DLD1 (cell line): Measurements from ENCODE around the gene GNB1.
"Not testable (repeated sequence)": the region's sequence is repeated elsewhere in the genome, so short reads cannot be mapped to it uniquely, and the experiment has no call there.

Experiments
- in situ Hi-C: cut with HindIII; loops from 2 replicates; pipeline ENCODE4 v1.10.0; 2017; ENCODE audit warnings: low sequenced_read_pairs

GNB1 gene

DNA sequence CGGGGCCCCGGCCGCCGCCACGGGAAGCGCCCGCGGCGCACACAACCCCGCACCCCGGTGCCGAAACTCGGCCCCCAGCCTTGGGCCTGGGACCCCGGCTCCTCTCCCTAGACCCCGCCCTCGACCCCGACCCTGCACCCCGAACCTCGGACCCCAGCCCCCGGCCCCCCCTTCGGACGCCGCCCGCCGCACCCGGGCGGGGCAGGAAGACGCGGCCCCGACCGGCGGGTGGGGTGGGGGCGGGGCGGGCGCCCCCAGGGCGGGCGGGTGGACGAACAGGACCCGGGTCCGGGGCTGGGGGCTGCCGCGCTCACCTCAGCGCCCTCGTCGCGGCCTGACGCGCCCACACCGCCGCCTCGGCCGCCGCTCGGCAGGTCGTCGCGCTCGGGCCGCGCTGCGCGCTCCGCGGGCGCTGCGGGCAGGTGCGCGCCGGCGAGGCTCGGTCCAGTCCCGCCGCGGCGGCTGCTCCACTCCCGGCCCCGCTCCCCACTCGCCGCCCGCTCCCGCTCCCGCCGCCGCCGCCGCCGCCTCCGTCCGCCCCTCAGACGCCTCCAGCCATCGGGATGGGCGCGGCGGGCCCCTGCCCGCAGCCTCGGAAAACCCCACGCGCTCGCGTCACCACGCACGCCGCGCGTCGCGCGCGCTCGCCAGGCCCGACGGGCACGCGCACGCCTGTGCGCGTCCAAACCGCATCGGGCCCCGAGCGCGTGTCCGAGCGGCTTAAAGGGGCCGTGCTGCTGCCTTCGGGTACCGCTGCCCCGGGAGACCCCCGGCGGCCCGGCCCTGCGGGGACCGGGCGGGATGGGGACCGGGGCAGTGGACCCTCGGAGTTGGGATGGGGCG lies at the start of gene GNB1:
Gene GNB1, minus strand, starts transcription at position 582 of the 843 bp plus-strand sequence. CDS start 65,634 bp downstream, outside the sequence.
- in situ Hi-C loops = no loop called here

DNA sequence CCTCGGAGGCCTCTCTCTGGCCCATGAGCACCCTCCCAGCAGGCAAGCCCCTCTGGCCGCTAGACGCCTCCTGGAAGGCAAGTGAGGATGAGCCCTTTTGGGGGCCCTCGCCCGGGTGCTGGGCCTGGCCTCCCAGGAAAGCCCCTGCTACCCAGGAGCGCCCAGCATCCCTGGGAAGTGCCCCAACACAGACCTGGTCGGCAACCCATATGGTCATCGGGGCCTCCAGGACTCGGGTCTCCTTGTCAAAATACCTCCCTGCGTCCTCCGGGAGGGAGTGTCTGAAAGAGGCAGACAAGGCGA lies 49.2 kb upstream of the GNB1 start:
- in situ Hi-C loops = no loop called here

DNA sequence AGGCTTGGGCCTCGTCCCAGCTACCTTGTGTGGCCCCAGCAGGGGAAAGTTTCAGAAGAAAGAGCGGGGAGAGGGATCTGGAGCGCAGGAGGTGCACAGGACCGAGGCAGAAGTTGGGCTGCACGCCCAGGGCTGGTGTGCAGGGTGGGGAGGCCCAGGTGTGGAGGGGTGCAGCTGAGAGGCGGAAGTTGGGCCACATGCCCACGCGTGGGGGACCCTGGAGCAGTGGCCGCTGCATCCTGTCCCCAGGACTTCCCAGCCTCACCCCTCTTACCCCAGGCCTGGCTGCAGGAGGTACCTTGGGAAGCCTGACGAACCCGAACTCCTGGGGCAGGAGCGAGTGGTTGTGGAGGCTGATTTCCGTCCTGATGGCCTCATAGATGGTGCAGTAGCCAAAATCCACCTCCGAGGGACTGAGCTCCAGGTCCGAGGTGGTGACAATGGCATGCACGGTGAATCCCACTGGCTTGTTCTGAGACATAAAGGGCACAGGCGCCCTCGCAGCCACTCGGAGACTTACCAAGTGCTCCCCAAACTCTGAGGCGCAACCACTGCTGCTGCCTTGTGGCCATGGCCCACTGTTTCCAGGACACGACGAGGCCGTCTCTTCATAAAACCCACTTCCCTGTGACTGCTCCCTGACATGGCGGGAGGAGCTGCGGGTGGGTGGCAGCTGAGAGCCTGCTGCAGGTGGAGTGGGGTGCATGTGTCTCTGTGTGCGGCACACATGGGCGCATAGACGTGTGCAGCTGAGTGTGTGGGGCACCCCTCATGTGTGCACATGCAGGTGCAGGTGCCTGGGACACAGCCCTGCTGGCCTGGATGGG lies 48.6 kb upstream of the GNB1 start:
- in situ Hi-C loops = no loop called here

DNA sequence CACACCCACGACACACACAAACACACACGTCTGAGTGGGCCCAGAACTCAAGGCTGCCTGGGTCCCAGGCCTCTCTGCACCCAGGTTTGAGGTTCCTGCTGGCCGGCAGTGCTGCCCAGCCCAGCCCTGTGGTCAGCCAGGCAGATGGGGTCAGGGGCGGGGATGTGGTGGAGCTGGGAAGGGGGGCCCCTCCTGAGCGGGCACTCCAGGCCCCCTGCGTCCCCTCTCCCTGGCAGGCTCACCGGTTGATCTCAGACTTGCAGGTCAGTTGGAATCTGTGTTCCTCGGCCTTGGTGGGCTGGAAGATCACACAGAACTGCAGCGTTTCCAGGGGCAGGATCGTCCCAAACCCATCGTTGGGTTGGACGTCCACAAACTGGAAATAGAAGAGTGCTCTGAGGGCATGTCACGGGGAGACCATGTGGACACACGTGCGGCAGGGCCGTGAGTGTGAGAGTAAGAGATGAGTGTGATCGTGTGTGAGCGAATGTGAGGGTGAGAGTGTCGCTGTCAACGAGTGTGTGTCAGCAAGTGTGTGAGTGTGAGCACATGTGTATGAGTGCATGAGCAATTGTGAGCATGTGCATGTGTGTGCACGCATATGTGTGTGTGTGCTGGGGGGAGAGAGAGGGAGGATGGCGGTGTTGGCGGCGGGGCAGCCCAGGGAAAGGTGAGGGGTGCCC lies 47.9 kb upstream of the GNB1 start:
- in situ Hi-C loops = no loop called here

DNA sequence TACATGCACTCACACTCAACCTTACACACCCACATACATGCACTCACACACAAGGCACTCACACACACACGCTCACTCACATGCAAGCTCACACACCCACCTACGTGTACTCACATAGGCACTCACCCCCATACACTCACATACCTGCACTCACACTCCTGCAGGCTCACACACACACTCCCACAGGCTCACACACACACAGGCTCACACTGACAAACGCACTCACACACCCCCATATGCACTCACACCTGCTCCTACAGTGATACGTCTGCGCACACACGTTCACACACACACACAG lies 47.3 kb upstream of the GNB1 start:
- in situ Hi-C loops = no loop called here

DNA sequence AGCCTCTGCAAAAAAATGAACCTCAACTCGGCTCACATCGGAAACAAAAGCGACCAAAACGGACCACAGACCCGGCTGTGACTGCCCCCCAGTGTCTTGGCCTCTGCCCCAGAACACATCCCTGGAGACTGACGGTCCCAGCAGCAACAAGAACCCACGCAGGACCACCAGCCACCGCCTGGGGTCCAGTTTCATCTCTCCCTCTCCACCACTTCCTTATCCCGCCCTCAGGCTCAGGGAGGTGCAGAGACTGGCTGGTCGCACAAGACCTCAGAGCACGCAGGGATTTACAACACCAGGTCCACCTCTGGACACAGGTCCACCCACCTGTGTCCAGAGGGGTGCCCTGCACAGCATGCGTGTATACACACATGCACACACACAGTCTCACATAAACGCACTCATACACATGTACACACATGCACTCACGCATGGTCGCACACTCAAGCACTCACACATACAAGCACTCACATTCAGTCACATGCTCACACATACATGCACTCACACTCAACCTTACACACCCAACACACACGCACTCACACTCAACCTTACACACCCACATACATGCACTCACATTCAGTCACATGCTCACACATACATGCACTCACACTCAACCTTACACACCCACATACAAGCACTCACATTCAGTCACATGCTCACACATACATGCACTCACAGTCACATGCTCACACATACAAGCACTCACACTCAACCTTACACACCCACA lies 46.8 kb upstream of the GNB1 start:
- in situ Hi-C loops = no loop called here

DNA sequence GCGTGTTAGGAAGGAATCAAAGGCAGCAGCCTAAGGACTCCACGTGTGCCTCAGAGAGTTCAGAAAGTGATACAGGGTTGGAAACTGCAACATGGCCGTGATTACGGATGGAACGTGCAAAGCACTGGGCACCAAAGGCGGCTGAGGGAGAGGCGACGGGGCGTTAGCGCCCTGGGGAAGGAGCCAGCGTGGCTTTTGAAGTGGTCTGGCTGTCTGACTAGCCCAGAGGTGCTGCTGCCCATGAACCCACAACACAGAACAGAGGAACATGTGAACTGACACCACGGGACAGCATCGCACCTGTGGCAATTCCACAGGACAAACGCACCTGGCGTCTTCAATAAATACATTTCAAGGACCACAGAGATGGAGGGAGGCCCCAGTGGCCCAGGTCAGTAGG lies 46.2 kb upstream of the GNB1 start:
- in situ Hi-C loops = no loop called here

DNA sequence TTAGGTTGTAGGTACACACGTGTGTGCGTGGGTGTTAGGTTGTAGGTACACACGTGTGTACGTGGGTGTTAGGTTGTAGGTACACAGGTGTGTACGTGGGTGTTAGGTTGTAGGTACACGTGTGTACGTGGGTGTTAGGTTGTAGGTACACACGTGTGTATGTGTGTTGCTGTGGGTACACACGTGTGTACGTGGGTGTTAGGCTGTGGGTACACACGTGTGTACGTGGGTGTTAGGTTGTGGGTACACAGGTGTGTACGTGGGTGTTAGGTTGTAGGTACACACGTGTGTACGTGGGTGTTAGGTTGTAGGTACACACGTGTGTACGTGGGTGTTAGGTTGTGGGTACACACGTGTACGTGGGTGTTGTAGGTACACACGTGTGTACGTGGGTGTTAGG lies 44.0 kb upstream of the GNB1 start:
- in situ Hi-C loops = not testable (repeated sequence)

DNA sequence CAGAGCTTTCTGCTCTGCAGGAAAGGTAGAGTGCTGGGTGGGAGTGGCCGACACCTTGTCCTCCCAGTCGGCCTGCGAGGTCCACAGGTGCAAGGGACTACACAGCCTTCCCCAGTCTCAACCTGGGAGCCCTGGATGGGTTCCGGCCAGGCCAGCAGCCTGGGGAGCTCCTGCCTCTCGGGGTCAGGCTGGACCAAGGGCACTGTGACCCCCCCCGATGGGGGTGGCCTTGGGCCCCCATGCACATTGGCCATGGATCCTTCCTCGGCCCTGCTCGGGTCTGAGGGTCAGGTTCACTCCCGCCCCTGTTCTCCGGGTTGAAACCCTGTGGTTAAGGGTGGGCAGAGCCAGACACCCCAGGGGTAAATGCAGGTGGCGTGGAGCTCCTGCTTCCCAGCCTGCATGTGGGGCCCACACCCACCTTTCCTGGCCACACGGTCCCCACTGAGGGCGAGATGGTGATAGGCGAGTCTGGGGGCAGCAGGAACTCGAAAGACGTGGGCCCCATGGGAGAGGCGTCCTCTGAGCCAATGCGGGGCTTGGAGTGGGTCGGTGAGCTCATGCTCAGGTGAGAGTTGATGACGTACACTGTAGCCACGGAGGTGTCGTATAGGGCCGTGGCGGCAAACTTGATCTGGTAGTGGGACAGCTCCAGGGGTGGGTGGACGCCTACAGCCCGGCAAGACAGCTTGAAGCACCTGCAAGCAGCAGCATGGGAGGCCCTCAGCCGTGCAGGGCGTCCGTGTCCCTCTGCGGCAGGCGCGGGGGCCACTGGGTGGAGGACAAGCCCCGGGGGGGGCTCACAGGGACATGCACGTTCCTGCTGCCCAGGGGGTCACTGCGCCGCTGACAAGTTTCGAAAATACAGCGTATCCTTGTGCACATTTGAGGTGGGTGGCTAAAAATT lies 39.0 kb upstream of the GNB1 start:
- in situ Hi-C loops = no loop called here

DNA sequence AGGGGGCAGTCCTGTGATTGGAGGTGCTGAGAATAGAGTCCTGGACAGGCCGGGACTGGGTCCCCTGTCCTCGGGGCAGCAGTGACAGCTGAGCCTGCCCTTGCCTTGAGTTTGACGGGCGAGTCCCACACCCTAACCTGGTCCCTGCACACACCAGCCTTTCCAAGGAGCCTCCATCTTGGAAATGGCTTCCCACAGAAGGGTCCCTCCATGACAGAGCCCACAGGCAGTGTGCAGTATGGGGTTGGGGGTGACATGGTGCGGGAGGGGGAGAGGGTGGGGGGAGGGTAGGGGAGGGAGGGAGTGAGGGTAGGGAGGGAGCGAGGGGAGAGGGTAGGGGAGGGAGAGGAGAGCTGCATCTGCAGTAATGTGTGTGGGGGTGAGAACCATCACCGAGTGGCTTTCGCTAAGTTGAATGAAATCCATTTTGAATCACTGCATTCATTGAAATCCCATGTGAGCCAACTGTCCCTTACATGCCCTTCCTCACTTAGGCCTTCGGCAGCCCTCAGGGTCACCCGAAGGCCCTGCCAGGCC lies 38.3 kb upstream of the GNB1 start:
- in situ Hi-C loops = no loop called here

DNA sequence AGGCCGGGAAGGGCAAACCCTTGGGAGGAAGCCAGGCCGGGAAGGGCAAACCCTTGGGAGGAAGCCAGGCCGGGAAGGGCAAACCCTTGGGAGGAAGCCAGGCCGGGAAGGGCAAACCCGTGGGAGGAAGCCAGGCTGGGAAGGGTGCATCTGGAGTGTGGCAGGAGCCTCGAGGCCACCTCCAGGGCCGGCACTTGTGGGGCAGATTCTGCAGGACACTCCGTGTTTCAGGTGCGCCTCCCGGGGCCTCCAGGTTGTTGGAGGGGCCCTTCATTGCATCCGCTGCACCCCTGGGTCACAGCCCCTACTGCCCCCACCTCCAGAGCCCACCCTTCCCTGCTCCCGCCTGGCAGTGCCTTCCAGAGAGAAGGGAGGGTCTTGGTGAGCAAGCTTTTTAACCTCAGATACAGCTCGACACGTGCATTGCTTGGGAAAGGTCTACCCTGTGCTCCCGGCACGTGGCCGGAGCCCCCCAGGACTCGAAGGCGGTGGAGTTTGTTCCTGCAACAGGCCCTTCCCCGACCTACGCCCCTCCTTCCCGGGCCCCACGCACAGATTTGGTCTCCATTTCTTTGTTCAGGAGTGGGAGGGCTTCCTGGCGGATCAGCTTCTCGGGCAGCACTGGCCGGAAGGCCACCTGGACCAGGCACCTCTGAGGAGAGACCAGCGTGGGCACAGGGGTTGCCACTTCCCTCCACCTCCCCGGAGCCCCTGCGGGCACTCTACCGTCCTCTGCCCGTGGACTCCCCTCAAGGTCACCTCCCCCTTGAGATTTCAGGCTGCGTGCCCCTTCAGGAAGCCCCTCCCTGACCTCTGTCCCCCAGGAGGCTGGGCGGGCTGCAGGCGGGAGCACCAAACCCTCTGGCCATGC lies 37.6 kb upstream of the GNB1 start:
- in situ Hi-C loops = no loop called here

DNA sequence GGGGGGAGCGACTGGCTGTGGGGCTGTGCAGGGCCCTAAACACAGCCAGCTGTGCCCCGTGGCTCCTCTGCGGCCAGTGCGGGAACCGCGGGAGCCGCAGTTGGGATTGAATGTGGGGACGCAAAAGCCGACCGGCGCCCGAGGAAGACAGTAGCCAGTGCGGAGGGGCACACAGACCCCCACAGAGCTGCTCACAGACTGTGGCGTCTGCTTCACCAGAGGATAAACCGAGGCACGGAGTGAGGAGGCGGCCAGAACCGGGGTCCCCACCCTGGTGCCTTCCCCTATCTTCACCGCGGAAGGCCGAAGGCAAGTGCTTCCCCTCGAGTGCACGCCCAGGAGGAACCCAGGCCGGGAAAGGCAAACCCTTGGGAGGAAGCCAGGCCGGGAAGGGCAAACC lies 36.9 kb upstream of the GNB1 start:
- in situ Hi-C loops = no loop called here

DNA sequence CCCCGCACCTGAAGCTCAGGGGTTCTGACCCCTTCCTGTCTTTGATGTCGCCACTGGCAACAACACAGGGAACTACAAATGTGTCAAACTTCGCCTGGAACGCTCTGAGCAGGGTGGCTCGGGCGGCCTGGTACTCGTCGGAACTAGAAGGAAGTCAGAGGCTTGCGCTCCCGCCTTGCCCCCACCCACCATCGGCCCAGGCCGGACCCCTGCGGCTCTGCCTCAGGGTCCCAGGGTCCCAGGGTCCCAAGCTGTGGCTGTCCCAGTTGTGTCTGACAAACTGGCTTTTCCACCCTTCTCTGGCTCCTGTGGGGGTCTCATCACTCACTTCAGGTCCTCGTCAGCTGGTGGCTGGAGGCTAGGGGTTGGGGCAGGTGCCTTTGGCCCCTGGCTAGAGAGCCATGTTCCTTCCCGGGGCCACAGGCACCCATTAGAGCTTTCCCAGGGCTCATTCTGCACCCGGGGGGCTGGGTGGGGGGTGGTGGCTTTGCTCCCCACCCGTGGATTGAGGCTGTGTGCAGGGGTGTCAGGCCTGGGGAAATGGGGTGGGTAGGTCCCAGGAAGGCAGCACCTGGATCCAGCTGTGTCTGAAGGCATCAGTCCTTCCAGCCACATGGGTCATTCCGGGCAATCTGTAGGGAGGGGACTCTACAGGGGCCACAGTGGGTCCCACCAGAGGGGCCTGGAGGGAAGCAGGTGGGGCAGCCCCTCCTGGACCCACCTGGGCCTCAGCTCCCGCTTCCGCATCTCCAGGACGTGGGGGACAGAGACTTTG lies 36.2 kb upstream of the GNB1 start:
- in situ Hi-C loops = no loop called here

DNA sequence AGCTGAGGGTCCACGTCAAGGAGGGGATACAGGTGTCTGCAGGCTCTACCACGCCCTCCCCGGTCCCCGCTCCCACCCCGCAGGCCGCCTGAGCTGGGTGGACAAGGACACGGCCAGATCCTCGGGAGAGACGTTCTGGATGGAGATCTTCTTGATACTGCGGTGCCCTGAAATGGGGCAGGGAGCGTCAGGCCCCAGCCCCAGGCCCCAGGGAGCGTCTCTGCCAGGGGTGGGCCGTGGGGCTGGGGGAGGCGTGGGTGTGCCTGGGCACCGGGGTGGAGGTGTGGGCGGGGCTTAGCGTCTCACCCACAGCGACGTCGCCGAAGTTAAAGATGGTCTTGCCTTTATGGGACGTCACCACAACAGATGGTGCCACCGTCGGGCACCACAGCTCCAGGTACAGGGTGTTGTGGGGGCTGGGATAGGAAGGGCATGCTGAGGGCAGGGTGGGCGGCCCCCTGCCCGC lies 35.5 kb upstream of the GNB1 start:
- in situ Hi-C loops = no loop called here

DNA sequence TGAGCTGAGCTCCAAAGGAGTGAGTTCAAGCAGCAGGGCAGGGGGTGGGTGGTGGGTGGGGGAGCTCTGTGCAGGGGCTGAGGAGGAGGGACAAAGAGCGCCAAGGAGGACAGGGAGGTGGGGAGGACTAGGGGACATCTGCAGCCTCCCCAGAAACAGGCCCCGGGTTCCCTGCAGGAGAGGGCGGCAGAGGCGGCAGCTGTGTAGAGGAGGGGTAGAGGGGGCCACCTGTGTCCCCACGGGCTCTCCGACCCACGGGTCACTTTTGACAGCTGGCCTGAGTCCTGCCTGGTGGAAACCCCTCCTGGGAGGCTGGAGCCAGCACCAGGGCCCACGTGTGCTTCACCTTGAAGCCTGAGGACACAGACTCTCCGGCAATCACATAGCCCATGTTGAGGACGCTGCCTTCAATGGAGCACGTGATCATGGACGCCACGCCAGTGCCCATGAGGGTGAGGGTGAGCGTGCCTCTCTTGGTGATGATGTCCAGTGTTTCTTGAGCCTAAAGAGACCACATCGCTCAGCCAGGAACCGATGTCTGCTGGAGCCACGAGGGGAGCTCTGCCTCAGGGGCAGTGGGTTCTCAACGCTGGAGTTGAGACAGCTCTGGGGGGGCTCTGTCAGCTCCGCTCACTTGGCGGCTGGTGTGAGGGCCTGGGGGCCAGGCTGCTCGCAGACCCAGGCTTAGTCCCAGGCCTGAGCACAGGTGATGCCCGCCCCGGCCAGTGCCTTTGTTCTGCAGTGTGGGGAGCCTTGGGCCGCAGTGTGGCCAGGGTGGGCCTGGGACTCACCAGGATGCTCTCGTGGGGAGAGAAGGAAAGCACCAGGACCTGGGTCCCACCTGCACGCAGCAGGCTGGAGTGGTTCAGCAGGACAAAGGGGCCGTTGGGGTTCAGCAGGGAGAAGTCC lies 34.8 kb upstream of the GNB1 start:
- in situ Hi-C loops = no loop called here

DNA sequence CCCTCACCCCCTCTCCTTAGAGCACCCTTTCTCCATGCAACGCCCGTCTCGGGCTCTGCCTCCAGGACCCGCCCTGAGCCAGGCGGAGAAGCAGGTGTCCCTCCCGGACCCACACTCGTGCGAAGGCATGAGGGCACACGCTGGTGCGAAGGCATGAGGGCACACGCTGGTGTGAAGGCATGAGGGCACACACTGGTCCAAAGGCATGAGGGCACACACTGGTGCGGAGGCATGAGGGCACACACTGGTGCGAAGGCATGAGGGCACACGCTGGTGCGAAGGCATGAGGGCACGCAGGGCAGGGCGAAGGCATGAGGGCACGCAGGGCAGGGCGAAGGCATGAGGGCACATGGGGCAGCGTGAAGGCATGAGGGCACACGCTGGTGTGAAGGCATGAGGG lies 34.0 kb upstream of the GNB1 start:
- in situ Hi-C loops = no loop called here

DNA sequence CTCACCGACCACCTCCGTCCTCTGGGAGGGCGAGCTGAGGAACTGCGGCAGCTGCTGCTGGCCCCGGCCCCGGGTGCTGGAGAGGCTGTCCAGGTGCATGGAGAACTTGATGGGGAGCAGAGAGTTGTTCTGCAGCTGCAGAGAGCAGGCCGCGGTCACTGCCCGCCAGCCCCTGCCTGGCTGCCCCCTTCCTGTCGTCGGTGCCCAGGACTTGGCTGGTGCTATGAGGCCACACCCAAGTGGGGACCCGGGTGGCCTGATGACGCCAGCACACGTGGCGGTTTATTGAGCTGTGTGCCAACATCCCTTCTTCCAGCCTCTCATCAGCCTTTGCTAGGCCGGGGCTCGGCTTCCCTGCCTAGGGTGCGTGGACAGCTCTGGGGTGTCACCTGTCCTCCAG lies 33.5 kb upstream of the GNB1 start:
- in situ Hi-C loops = no loop called here
